Measurements from ENCODE around the gene RXRA.

RXRA gene

GRCh38 chr9:134404376-134405358, 78.4 kb downstream of the RXRA start:
- Histone ChIP-seq H3K4me1 (ENCODE audit: control insufficient read depth, insufficient read depth, low read length) (no peaks in the 10 kb centered on the region), H3K27ac (ENCODE audit: extremely low read depth, low read depth, low read length) (no peak overlapping the region), H3K9me3 (ENCODE audit: control insufficient read depth, insufficient read depth, low read depth, low read length) (no peaks in the 10 kb centered on the region), H3K36me3 (ENCODE audit: control insufficient read depth in 2 of 2, insufficient read depth in 1 of 2, low read length in 2 of 2) (peaks cover 0 to 14% of the 10 kb centered on the region in 2 experiments; a peak in 1 of 3 replicates), H3K4me3 (ENCODE audit: low read depth, low read length) (no peak overlapping the region)
- ChIA-PET POLR2A (interaction anchor here (0.6 kb wide), 1 partner anchor 100 kb away, joined by 3 read pairs; no protein-coding TSS in a partner anchor), CTCF (interaction anchor here (1.1 kb wide), 1 partner anchor 38 kb away, joined by 3 read pairs; no protein-coding TSS in a partner anchor)
- no peak for TF ChIP-seq ZNF324 (tag by site-specific recombination; IDR thresholded peaks at IDR 0.05)
- TF ChIP-seq ZNF175 (tag by site-specific recombination; IDR thresholded peaks at IDR 0.05): no peak
- TF ChIP-seq PRDM1 (tag by site-specific recombination; IDR thresholded peaks at IDR 0.05): no peak
- no peak for TF ChIP-seq ZNF221 (tag by site-specific recombination; IDR thresholded peaks at IDR 0.05; ENCODE audit: borderline replicate concordance)
- TF ChIP-seq ZNF280D (tag by site-specific recombination; IDR thresholded peaks at IDR 0.05): no peak
- no peak for TF ChIP-seq ZSCAN4 (tag by site-specific recombination; IDR thresholded peaks at IDR 0.05)
- TF ChIP-seq ZNF350 (tag by site-specific recombination; IDR thresholded peaks at IDR 0.05): no peak
- no peak for TF ChIP-seq ZNF670 (tag by site-specific recombination; IDR thresholded peaks at IDR 0.05; ENCODE audit: low read depth)
- TF ChIP-seq ZNF514 (tag by site-specific recombination; IDR thresholded peaks at IDR 0.05): no peak
- TF ChIP-seq PRDM10 (tag by site-specific recombination; IDR thresholded peaks at IDR 0.05): no peak
- no peak for TF ChIP-seq ZBTB26 (tag by site-specific recombination; optimal IDR thresholded peaks at IDR 0.05)
- TF ChIP-seq ZNF530 (tag by site-specific recombination; IDR thresholded peaks at IDR 0.05; ENCODE audit: low read depth): no peak
- no peak for TF ChIP-seq ZBTB44 (tag by site-specific recombination; IDR thresholded peaks at IDR 0.05)
- TF ChIP-seq ZEB2 (tag by site-specific recombination; IDR thresholded peaks at IDR 0.05): no peak
- TF ChIP-seq PRDM2 (tag by site-specific recombination; IDR thresholded peaks at IDR 0.05; ENCODE audit: borderline replicate concordance): no peak
- no peak for TF ChIP-seq ZNF558 (tag by site-specific recombination; IDR thresholded peaks at IDR 0.05)
- TF ChIP-seq SALL2 (tag by site-specific recombination; IDR thresholded peaks at IDR 0.05; ENCODE audit: borderline replicate concordance): no peak
- TF ChIP-seq SP7 (tag by site-specific recombination; IDR thresholded peaks at IDR 0.05): no peak

Data from HEK293 (cell line).